ENCODE measurements around the gene CFAP46.

Gene CFAP46

GRCh38 chr10:132878091-132878729, 64.2 kb downstream of the CFAP46 start:
- H3K27me3 ChIP-seq (ENCODE audit: insufficient read depth, low read length, poor library complexity, severe bottlenecking) = no peaks in the 10 kb centered on the region
- no peaks in the 10 kb centered on the region for H3F3A ChIP-seq (ENCODE audit: low read depth)
- peaks cover 6% of the 10 kb centered on the region for H3K4me1 ChIP-seq (ENCODE audit: insufficient read depth, low read length, poor library complexity, severe bottlenecking)
- no peak overlapping the region for H3K4me2 ChIP-seq (ENCODE audit: low read depth, low read length, poor library complexity, severe bottlenecking)
- no peaks in the 10 kb centered on the region for H3K36me3 ChIP-seq (ENCODE audit: insufficient read depth, low read length)
- H3K79me2 ChIP-seq (ENCODE audit: insufficient read depth, low read length) = no peaks in the 10 kb centered on the region
- no peaks in the 10 kb centered on the region for H4K20me1 ChIP-seq (ENCODE audit: insufficient read depth, low read length, poor library complexity, severe bottlenecking)
- H3K9ac ChIP-seq (ENCODE audit: low read depth, low read length, poor library complexity, severe bottlenecking) = no peak overlapping the region
- no peak overlapping the region for H2AFZ ChIP-seq (ENCODE audit: low read length)
- no peak overlapping the region for H3K4me3 ChIP-seq (ENCODE audit: low read length, poor library complexity, severe bottlenecking)
- no peaks in the 10 kb centered on the region for H3K9me3 ChIP-seq (ENCODE audit: insufficient read depth, low read depth, low read length)
- TF ChIP-seq EZH2phosphoT487 (IDR thresholded peaks at IDR 0.05; ENCODE audit: borderline replicate concordance) = no peak
- TF ChIP-seq CTCF (conservative IDR thresholded peaks at IDR 0.05; ENCODE audit: low read length) = no peak
- no peaks in the 10 kb centered on the region for H3K9me2 ChIP-seq (replicated peaks; ENCODE audit: low read depth, low read length)

GRCh38 chr10:132877473-132877872, 64.9 kb downstream of the CFAP46 start:
- Histone ChIP-seq H4K20me1 (ENCODE audit: insufficient read depth, low read length, poor library complexity, severe bottlenecking) (no peaks in the 10 kb centered on the region), H2AFZ (ENCODE audit: low read length) (no peak overlapping the region)

GRCh38 chr10:132876993-132877431, 65.4 kb downstream of the CFAP46 start:
- Histone ChIP-seq H3K9me2 (replicated peaks; ENCODE audit: low read depth, low read length) (no peaks in the 10 kb centered on the region), H3K4me3 (ENCODE audit: low read length, poor library complexity, severe bottlenecking) (no peak overlapping the region), H2AFZ (ENCODE audit: low read length) (no peak overlapping the region), H3K4me2 (ENCODE audit: low read depth, low read length, poor library complexity, severe bottlenecking) (no peak overlapping the region), H4K20me1 (ENCODE audit: insufficient read depth, low read length, poor library complexity, severe bottlenecking) (no peaks in the 10 kb centered on the region), H3K4me1 (ENCODE audit: insufficient read depth, low read length, poor library complexity, severe bottlenecking) (peaks cover 6% of the 10 kb centered on the region), H3K79me2 (ENCODE audit: insufficient read depth, low read length) (no peaks in the 10 kb centered on the region), H3K27me3 (ENCODE audit: insufficient read depth, low read length, poor library complexity, severe bottlenecking) (no peaks in the 10 kb centered on the region), H3K9me3 (ENCODE audit: insufficient read depth, low read depth, low read length) (no peaks in the 10 kb centered on the region), H3K9ac (ENCODE audit: low read depth, low read length, poor library complexity, severe bottlenecking) (no peak overlapping the region), H3F3A (ENCODE audit: low read depth) (no peaks in the 10 kb centered on the region), H3K36me3 (ENCODE audit: insufficient read depth, low read length) (no peaks in the 10 kb centered on the region)
- TF ChIP-seq CTCF (conservative IDR thresholded peaks at IDR 0.05; ENCODE audit: low read length) (no peak), EZH2phosphoT487 (IDR thresholded peaks at IDR 0.05; ENCODE audit: borderline replicate concordance) (no peak)

More at GRCh38 chr10:132877473-132877872, 64.9 kb downstream of the CFAP46 start:
- no peaks in the 10 kb centered on the region for H3K27me3 ChIP-seq (ENCODE audit: insufficient read depth, low read length, poor library complexity, severe bottlenecking)
- no peaks in the 10 kb centered on the region for H3F3A ChIP-seq (ENCODE audit: low read depth)
- H3K79me2 ChIP-seq (ENCODE audit: insufficient read depth, low read length) = no peaks in the 10 kb centered on the region
- H3K4me2 ChIP-seq (ENCODE audit: low read depth, low read length, poor library complexity, severe bottlenecking) = no peak overlapping the region
- H3K4me1 ChIP-seq (ENCODE audit: insufficient read depth, low read length, poor library complexity, severe bottlenecking) = peaks cover 6% of the 10 kb centered on the region
- H3K9me3 ChIP-seq (ENCODE audit: insufficient read depth, low read depth, low read length) = no peaks in the 10 kb centered on the region
- H3K9ac ChIP-seq (ENCODE audit: low read depth, low read length, poor library complexity, severe bottlenecking) = no peak overlapping the region
- TF ChIP-seq CTCF (conservative IDR thresholded peaks at IDR 0.05; ENCODE audit: low read length) = no peak
- no peak for TF ChIP-seq EZH2phosphoT487 (IDR thresholded peaks at IDR 0.05; ENCODE audit: borderline replicate concordance)
- H3K9me2 ChIP-seq (replicated peaks; ENCODE audit: low read depth, low read length) = no peaks in the 10 kb centered on the region
- H3K4me3 ChIP-seq (ENCODE audit: low read length, poor library complexity, severe bottlenecking) = no peak overlapping the region
- no peaks in the 10 kb centered on the region for H3K36me3 ChIP-seq (ENCODE audit: insufficient read depth, low read length)
